Measurements from ENCODE around the gene CDH4.

The CDH4 gene

DNA sequence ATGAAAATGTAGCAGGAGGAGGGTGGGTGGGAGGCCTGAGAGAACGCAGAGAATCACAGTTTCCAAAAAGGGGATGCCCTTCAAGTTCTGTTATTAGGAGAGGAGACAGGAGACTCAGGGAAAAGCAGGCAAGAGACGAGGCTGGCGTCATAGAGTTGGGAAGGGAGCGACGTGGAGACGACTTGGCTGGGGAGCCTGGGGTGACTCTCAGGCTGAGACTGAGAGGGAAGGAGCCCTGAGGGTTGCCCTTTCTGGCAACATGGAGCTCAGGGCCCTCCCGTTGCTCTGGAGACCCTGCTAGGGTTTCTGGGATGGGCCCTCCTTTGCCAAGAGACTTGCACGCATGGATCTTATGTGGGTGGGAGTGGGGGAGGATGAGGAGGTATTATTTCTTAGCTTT is 108.9 kb downstream of the CDH4 start:
- DNase-seq = no peak

DNA sequence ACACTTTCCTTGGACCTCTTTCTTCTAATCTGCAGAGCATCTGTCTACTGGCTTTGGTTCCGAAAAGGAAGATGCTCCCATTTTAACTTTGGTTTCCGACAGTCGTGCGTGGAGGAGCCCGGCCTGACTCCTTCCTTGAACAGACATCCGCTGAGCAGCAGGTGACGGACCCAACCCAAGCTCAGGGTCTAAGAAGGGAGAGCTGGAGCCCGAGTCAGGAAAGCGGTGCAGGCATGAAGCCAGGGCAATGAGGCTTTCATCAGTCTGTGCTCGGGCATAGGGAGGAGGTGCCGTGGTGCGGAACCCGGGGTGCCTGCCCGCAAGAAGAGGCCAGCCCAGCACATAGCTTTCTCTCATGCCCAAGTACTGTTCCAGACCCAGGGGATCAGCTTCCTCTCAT is 109.4 kb downstream of the CDH4 start:
- DNase-seq = no peak

DNA sequence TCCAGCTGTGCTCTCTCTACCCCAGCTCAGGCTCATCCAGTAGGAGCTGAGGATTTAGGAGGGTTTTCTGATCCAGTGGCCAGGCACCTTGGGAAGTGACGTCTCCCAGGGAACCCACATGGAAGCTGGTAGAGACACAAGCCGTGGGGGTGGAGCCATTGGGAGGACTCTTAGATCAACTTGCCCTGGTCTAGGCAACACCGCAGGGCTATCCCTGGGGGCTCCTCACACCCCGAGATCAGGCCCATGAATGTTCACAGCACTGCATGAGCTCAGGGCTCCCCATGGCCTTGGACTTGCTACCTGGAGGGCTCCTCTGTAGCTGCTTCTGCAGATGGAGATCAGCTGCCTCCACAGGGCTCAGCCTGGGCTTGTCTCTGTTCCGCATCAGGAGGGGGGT is 112.1 kb downstream of the CDH4 start:
- no peak for DNase-seq

GRCh38 chr20:61366914-61367313 is 114.9 kb downstream of the CDH4 start:
- no peak for DNase-seq

- DNase-seq = no peak
These were observed 117.9 kb downstream of the CDH4 start for GRCh38 chr20:61369731-61370520.

GRCh38 chr20:61370841-61371303 is 118.8 kb downstream of the CDH4 start:
- no peak for DNase-seq

- DNase-seq = no peak
These were observed 119.6 kb downstream of the CDH4 start for GRCh38 chr20:61371501-61372136.

- DNase-seq = no peak
These were observed 120.3 kb downstream of the CDH4 start for GRCh38 chr20:61372137-61373054.

DNA sequence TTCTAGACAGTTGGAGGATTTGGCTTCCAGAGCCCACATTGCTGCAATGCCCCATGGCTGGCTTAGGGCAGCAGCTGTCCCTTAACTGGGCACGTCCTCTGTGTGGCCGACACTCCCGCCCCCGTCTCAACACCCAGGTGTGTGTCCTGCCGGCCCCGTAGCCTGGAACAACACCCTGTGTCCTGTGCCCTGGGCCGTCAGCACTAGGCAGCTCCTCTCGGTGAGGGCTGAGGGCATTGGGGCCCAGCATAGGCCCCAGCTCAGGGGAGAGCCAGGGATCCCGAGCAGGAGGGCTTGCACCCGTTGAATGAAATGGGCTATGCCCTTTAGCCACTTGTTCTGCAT is 121.0 kb downstream of the CDH4 start:
- DNase-seq = no peak

DNA sequence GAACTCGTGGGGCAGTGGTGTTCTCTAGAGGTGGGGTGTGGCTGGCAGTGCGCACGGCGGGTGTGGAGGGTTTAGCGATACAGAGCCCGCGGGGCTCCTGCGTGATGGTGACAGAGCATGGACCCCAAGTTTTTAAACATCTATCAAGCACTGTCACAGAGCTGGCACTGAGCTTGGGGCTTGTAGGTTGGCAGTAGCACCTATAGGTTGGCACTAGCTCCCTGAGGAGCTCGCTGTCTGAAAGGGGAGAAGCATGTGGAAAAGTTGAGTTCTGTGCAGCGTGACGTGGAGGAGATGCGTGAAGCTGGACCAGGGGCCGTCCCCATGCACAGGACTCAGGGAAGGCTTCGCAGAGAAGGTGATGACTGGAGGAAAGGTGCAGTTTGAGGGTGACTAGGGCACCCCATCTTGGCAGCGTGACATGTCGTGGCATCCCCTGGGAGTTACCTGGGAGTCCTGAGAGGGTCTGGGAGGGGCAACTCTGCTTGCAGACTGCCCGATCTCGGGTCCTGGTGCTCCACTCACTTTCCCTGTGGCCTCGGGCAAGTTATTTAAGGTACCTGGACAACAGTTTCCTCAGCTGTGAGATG is 122.0 kb downstream of the CDH4 start:
- DNase-seq = no peak

DNA sequence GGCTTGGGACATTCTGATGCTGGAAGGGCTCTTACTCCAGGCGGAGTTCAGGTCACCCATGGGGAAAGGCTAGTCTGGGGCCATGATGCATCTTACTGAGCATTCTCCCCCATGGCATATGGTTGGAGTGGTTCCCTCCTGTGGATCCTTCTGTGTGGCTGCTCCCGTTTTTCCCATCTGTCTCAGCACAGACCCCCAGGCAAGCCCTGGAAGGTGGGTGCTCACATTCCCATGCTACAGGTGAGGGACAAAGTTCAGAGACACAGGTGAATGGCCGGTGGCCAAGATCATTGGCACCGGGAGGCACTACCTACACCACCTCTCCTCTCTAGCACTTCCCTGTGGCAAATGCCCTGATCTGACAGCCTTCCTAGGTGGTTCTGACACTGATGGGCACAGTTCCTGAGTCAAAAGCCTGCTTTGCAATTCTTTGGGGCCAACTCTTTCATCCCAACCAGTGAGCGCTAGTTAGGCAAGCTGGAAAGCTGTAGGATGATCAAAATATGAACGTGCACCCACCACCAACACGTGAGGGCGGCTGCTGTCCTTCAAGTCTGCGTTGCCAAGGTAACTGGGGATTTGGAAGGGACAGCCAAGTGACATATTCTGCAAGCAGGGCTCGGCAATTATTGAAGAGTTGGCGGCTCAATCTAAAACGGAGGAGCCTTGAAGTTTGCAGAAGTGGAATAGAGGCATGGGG is 124.6 kb downstream of the CDH4 start:
- DNase-seq = no peak

GRCh38 chr20:61378694-61379355 is 126.8 kb downstream of the CDH4 start:
- DNase-seq = no peak

GRCh38 chr20:61379898-61380544 is 128.0 kb downstream of the CDH4 start:
- no peak for DNase-seq

GRCh38 chr20:61380545-61380915 is 128.5 kb downstream of the CDH4 start:
- DNase-seq = no peak

DNA sequence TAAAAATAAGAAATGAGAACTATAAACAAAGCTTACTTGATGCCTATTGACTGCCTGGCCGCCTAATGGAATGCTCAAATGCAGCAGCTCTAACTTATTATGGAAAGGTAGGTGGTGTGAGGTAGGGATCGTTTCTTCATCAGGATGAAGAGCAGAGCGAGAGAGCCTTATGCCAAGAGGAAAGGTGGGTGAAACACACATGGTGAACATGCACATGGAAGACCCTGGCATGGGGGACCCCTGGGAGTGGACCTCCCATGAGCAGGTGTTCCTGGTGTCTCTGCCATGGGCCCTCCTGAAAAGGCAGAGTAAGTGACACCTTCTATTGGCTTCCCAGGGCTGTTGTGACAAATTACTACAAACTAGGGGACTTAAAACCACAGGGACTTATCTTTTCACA is 130.1 kb downstream of the CDH4 start:
- DNase-seq = no peak

GRCh38 chr20:61385296-61385695 is 133.2 kb downstream of the CDH4 start:
- no peak for DNase-seq

- no peak for DNase-seq
These were observed 133.7 kb downstream of the CDH4 start for GRCh38 chr20:61385731-61386130.

- no peak for DNase-seq
These were observed 135.3 kb downstream of the CDH4 start for GRCh38 chr20:61387204-61387953.

DNA sequence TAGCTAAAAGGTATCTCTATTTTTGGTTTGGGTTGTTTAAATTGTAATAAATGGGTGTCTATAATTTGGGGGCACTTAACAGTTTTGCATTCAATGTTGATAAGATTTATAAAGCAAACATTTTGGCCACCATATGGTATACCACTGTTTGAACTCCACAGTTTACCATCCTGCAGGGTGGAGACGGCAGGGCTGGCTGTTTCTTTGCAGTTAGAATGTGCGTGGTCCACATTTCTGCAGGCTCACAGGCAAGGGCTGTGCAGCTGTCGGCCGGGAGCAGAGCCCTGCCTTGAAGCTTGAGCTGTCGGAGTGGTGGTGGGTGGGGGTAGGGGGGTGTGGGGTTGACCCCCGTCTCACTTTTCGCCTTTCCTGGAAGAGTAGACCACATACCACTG is 135.9 kb downstream of the CDH4 start:
- no peak for DNase-seq

GRCh38 chr20:61389077-61389476 is 137.0 kb downstream of the CDH4 start:
- DNase-seq = no peak

GRCh38 chr20:61391185-61391584 is 139.1 kb downstream of the CDH4 start:
- DNase-seq = no peak

Data from T-helper 9 cell (primary cell).